Measurements from ENCODE around the gene PHYHD1. TPM values are rescaled to one million over a fixed set of nuclear protein-coding genes. Genes with fewer than 3 reads are reported as not detected.

Gene PHYHD1
- total and polyA plus RNA-seq, 4 donors, result 21.4 to 86.3 (median 46.0) TPM

GRCh38 chr9:128937310-128938165, 16.8 kb downstream of the PHYHD1 start:
- DNase-seq (no peak), ATAC-seq (ENCODE audit: insufficient read depth, low FRiP score) (no peak)
- peaks cover 0 to 4% (median 3%) of the 10 kb centered on the region in 4 donors for H3K36me3 ChIP-seq (ENCODE audit: control insufficient read depth in 4 of 4, insufficient read depth in 4 of 4, low read length in 4 of 4)
- H3K9me3 ChIP-seq (ENCODE audit: control insufficient read depth in 4 of 4, insufficient read depth in 3 of 4, low read length in 3 of 4), result no peaks in the 10 kb centered on the region
- peaks cover 0 to 8% (median 0%) of the 10 kb centered on the region in 5 donors for H3K4me1 ChIP-seq (ENCODE audit: control insufficient read depth in 5 of 5, insufficient read depth in 5 of 5, low read length in 5 of 5)
- TF ChIP-seq CTCF (IDR thresholded peaks at IDR 0.05; ENCODE audit: control extremely low read depth, extremely low read depth), result no peak
- H3K27me3 ChIP-seq (ENCODE audit: control insufficient read depth in 3 of 3, insufficient read depth in 3 of 3, low read length in 2 of 3), result no peaks in the 10 kb centered on the region
- H3K27ac ChIP-seq (ENCODE audit: low read depth in 1 of 2, low read length in 1 of 2), result no peak overlapping the region
- H3K4me3 ChIP-seq, result no peak overlapping the region
- WGBS, 2 donors, result 94 to 96% methylated on average over 8 to 9 of the region's 9 CpGs
- no peak overlapping the region for H3K9ac ChIP-seq (ENCODE audit: insufficient read depth in 1 of 2, low read length in 2 of 2)

DNA sequence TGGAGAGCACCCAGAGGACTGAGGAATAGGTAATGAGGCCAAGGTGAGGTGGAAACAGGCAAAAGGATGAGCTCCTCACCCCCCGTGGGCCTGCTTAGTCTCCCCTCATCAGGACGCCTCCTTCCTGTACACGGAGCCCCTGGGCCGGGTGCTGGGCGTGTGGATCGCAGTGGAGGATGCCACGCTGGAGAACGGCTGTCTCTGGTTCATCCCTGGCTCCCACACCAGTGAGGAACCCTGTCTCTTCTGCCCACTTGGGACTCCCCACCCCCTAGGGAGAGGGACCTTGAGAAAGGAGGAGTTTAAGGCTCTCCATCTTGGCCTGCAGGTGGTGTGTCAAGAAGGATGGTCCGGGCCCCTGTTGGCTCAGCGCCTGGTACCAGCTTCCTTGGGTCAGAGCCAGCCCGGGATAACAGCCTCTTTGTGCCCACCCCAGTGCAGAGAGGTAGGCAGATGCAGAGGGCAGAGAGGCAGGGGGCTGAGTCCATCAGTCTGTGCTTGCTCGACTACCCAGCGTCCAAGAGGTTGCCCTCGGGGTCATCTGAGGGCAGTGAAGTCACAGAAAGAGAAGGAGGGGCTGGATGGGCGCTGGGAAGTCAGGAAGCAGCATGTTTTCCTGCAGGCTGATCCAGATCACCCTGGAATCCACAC, 19.6 kb downstream of the PHYHD1 start:
- Histone ChIP-seq H3K36me3 (ENCODE audit: control insufficient read depth in 4 of 4, insufficient read depth in 4 of 4, low read length in 4 of 4) (peaks cover 0 to 4% (median 2%) of the 10 kb centered on the region in 4 donors), H3K27ac (ENCODE audit: low read depth in 1 of 2, low read length in 1 of 2) (peak overlapping the region in 1 of 2 donors; percentile 26), H3K27me3 (ENCODE audit: control insufficient read depth in 3 of 3, insufficient read depth in 3 of 3, low read length in 2 of 3) (no peaks in the 10 kb centered on the region), H3K9me3 (ENCODE audit: control insufficient read depth in 4 of 4, insufficient read depth in 3 of 4, low read length in 3 of 4) (no peaks in the 10 kb centered on the region), H3K9ac (ENCODE audit: insufficient read depth in 1 of 2, low read length in 2 of 2) (no peak overlapping the region), H3K4me1 (ENCODE audit: control insufficient read depth in 5 of 5, insufficient read depth in 5 of 5, low read length in 5 of 5) (peaks cover 0 to 11% (median 0%) of the 10 kb centered on the region in 5 donors), H3K4me3 (no peak overlapping the region)
- 62 to 83% methylated on average over 15 of the region's 15 CpGs for WGBS, 2 donors
- DNase-seq (peak in 1 of 3 donors; percentile 17), ATAC-seq (ENCODE audit: insufficient read depth, low FRiP score) (no peak)
- TF ChIP-seq CTCF (IDR thresholded peaks at IDR 0.05; ENCODE audit: control extremely low read depth, extremely low read depth), result no peak

DNA sequence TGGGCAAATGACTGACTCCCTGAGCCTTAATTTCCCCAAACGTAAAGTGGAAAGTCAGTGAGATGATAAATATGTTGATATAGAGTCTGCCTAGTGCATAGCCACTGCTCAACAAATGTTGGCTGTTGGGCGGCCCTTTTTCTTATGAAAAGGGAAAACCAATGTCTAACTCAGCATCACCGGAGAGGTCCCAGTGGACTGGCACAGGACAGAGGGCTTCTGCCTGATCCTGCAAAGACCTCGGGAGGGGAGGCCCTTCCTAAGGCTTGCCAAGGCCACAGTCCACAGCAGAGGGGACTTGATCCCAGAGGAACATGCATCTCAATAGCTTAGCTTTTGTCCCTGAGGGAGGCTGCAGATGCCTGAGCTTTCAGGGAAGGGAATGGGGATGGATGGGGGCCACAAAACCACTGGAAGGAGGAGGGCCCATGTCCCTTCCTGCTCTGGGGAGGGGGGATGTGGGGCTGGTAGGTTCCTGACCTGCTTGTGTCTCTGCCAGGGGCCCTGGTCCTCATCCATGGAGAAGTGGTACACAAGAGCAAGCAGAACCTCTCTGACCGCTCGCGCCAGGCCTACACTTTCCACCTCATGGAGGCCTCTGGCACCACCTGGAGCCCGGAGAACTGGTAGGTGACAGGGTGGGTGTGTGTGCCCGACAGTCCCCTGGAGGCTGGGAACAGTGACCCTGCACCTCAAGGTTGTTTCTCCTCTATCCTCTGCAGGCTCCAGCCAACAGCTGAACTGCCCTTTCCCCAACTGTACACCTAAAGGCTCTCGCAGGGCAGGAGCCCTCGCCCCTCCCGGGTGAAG, 20.4 kb downstream of the PHYHD1 start:
- TF ChIP-seq CTCF (IDR thresholded peaks at IDR 0.05; ENCODE audit: control extremely low read depth, extremely low read depth), result no peak
- DNase-seq (no peak), ATAC-seq (ENCODE audit: insufficient read depth, low FRiP score) (no peak)
- 76 to 82% methylated on average over 12 of the region's 12 CpGs for WGBS, 2 donors
- H3K4me1 ChIP-seq (ENCODE audit: control insufficient read depth in 5 of 5, insufficient read depth in 5 of 5, low read length in 5 of 5), result peaks cover 0 to 13% (median 0%) of the 10 kb centered on the region in 5 donors
- H3K4me3 ChIP-seq, result no peak overlapping the region
- peak overlapping the region; percentile 34 to 64 for H3K27ac ChIP-seq (ENCODE audit: low read depth in 1 of 2, low read length in 1 of 2)
- H3K36me3 ChIP-seq (ENCODE audit: control insufficient read depth in 4 of 4, insufficient read depth in 4 of 4, low read length in 4 of 4), result peaks cover 0 to 9% (median 5%) of the 10 kb centered on the region in 4 donors
- H3K9me3 ChIP-seq (ENCODE audit: control insufficient read depth in 4 of 4, insufficient read depth in 3 of 4, low read length in 3 of 4), result no peaks in the 10 kb centered on the region
- no peaks in the 10 kb centered on the region for H3K27me3 ChIP-seq (ENCODE audit: control insufficient read depth in 3 of 3, insufficient read depth in 3 of 3, low read length in 2 of 3)
- H3K9ac ChIP-seq (ENCODE audit: insufficient read depth in 1 of 2, low read length in 2 of 2), result no peak overlapping the region
